ENCODE data around the gene TRABD2B. TPM values are rescaled to one million over a fixed set of nuclear protein-coding genes. Genes with fewer than 3 reads are reported as not detected.

The TRABD2B gene
- total RNA-seq, 1 experiment from 2014 or later = 0.05 TPM

DNA sequence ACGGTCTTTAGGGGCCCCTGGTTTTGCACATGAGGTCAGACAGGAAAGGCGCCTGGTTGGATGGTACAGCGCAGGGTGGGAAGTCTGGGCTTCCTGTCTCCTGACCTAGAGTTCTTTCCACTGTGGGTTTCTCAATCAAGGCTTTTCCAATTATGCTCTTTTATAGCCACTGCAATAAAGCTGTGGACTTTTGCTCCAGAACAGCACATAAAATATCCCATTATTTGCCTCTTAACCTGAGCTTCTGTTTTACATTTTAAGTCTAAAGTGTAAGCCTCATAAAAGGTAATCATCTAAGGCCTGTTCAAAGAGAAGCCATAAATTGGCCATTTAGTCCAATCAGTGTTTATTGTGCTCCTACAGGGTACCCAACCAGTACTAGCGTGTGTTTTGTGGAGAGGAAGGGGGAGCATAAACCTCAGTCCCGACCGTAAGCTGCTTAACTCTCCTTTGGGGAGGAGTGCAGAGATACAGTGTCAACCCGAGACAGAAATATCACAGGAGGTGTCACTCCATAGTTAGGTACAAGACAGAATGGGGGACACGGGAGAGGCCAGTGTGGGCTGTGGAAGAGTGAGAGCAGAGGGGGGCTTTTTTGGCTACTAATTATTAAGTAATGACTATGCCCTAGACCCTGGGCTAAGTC lies 270.0 kb downstream of the TRABD2B start:
- no TSS peak for BruUV-seq (replicated peaks)
- ChIA-PET RAD21 (ENCODE audit: low non-redundant PET in 1 of 2, low total read pairs in 2 of 2, uncharacterized antibody in 2 of 2, unreplicated experiment in 2 of 2) (interaction anchor here (1.2 to 1.5 kb wide), 5 partner anchors 278 to 338 kb away, joined by 3 to 11 read pairs (median 4); partner anchors contain the start of gene FOXD2 (in 2 of the 2)), CTCF (interaction anchor here (1.3 to 3.6 kb wide), 14 partner anchors 10 to 548 kb away, joined by 4 to 87 read pairs (median 13); partner anchors contain the start of gene FOXD2), POLR2A (no interaction called here)
- no peaks in the 10 kb centered on the region for H3K9me2 ChIP-seq (ENCODE audit: insufficient read depth)
- no peak overlapping the region for H3K4me3 ChIP-seq (replicated peaks in 1 of 2; ENCODE audit: low read depth in 1 of 2, low read length in 2 of 2)
- H3K4me1 ChIP-seq (ENCODE audit: control insufficient read depth in 1 of 2, insufficient read depth in 2 of 2, low read length in 2 of 2) = no peaks in the 10 kb centered on the region
- H3K79me2 ChIP-seq (ENCODE audit: insufficient read depth, low read length) = no peaks in the 10 kb centered on the region
- H3K9me3 ChIP-seq (ENCODE audit: control insufficient read depth in 1 of 2, insufficient read depth in 1 of 2, low read depth in 1 of 2, low read length in 2 of 2) = no peaks in the 10 kb centered on the region
- ATAC-seq (no peak), DNase-seq (ENCODE audit: low read depth, low spot score) (no peak)
- H2AFZ ChIP-seq (ENCODE audit: low read depth, low read length, poor library complexity, severe bottlenecking) = no peak overlapping the region
- no peak overlapping the region for H3K9ac ChIP-seq (ENCODE audit: low read length)
- no peaks in the 10 kb centered on the region for H3K36me3 ChIP-seq (ENCODE audit: control insufficient read depth in 1 of 2, insufficient read depth in 2 of 2, low read length in 2 of 2)
- H3K27ac ChIP-seq (ENCODE audit: low read depth, low read length) = no peak overlapping the region
- H4K20me1 ChIP-seq (ENCODE audit: insufficient read depth) = no peaks in the 10 kb centered on the region
- intact Hi-C loops (cut with micrococcal nuclease) = loop anchor here (5.0 kb wide), 3 partner anchors 200 to 550 kb away; partner anchors contain the start of gene PDZK1IP1
- peaks cover under 1% of the 10 kb centered on the region; the same call in 1 of the 2 replicates for H3K27me3 ChIP-seq (ENCODE audit: insufficient read depth, low read length)
- H3K4me2 ChIP-seq (ENCODE audit: low read length) = no peak overlapping the region
- TF ChIP-seq SIN3A (IDR thresholded peaks at IDR 0.05; ENCODE audit: low read depth) = no peak
- no peak for TF ChIP-seq JUND (IDR thresholded peaks at IDR 0.05)
- TF ChIP-seq CBX3 (IDR thresholded peaks at IDR 0.05; ENCODE audit: low read depth) = no peak
- TF ChIP-seq, protein P1, sequence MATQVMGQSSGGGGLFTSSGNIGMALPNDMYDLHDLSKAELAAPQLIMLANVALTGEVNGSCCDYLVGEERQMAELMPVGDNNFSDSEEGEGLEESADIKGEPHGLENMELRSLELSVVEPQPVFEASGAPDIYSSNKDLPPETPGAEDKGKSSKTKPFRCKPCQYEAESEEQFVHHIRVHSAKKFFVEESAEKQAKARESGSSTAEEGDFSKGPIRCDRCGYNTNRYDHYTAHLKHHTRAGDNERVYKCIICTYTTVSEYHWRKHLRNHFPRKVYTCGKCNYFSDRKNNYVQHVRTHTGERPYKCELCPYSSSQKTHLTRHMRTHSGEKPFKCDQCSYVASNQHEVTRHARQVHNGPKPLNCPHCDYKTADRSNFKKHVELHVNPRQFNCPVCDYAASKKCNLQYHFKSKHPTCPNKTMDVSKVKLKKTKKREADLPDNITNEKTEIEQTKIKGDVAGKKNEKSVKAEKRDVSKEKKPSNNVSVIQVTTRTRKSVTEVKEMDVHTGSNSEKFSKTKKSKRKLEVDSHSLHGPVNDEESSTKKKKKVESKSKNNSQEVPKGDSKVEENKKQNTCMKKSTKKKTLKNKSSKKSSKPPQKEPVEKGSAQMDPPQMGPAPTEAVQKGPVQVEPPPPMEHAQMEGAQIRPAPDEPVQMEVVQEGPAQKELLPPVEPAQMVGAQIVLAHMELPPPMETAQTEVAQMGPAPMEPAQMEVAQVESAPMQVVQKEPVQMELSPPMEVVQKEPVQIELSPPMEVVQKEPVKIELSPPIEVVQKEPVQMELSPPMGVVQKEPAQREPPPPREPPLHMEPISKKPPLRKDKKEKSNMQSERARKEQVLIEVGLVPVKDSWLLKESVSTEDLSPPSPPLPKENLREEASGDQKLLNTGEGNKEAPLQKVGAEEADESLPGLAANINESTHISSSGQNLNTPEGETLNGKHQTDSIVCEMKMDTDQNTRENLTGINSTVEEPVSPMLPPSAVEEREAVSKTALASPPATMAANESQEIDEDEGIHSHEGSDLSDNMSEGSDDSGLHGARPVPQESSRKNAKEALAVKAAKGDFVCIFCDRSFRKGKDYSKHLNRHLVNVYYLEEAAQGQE (IDR thresholded peaks at IDR 0.05; ENCODE audit: low read depth) = no peak
- no peak for TF ChIP-seq ZFX (IDR thresholded peaks at IDR 0.05)
- TF ChIP-seq, protein P2, sequence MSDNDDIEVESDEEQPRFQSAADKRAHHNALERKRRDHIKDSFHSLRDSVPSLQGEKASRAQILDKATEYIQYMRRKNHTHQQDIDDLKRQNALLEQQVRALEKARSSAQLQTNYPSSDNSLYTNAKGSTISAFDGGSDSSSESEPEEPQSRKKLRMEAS (IDR thresholded peaks at IDR 0.05) = no peak
- no peak for TF ChIP-seq TCF7L2 (IDR thresholded peaks at IDR 0.05; ENCODE audit: borderline replicate concordance, extremely low read depth, insufficient read depth, insufficient read length)
- TF ChIP-seq ZNF274 (IDR thresholded peaks at IDR 0.05; ENCODE audit: low read depth, low read length) = no peak
- TF ChIP-seq SRF (IDR thresholded peaks at IDR 0.05; ENCODE audit: low read depth) = no peak
- TF ChIP-seq, protein P3, sequence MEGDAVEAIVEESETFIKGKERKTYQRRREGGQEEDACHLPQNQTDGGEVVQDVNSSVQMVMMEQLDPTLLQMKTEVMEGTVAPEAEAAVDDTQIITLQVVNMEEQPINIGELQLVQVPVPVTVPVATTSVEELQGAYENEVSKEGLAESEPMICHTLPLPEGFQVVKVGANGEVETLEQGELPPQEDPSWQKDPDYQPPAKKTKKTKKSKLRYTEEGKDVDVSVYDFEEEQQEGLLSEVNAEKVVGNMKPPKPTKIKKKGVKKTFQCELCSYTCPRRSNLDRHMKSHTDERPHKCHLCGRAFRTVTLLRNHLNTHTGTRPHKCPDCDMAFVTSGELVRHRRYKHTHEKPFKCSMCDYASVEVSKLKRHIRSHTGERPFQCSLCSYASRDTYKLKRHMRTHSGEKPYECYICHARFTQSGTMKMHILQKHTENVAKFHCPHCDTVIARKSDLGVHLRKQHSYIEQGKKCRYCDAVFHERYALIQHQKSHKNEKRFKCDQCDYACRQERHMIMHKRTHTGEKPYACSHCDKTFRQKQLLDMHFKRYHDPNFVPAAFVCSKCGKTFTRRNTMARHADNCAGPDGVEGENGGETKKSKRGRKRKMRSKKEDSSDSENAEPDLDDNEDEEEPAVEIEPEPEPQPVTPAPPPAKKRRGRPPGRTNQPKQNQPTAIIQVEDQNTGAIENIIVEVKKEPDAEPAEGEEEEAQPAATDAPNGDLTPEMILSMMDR (IDR thresholded peaks at IDR 0.05 in 2 of 3, conservative IDR thresholded peaks at IDR 0.05 in 1 of 3; ENCODE audit: borderline replicate concordance in 1 of 3, insufficient read depth in 1 of 3, low read depth in 2 of 3, low read length in 2 of 3) = no peak
- TF ChIP-seq EGR1 (IDR thresholded peaks at IDR 0.05; ENCODE audit: low read depth) = no peak
- TF ChIP-seq, protein P4, sequence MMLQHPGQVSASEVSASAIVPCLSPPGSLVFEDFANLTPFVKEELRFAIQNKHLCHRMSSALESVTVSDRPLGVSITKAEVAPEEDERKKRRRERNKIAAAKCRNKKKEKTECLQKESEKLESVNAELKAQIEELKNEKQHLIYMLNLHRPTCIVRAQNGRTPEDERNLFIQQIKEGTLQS (IDR thresholded peaks at IDR 0.05) = no peak

Data from HCT116 (cell line).